CD4-positive, alpha-beta T cell treated with Interferon alpha-2 for 1 hour (primary cell): ENCODE data around the gene KIF18A.
"Not testable (repeated sequence)": the region's sequence is repeated elsewhere in the genome, so short reads cannot be mapped to it uniquely, and the experiment has no call there.

Experiments used
- DNase-seq, 2 donors: peaks; one replicate each; pipeline ENCODE4 v3.0.0-alpha.2; 2020 to 2022

The KIF18A gene

GRCh38 chr11:28106353-28107043 lies 1.5 kb downstream of the KIF18A start:
- DNase-seq = no peak

- DNase-seq = peak in 1 of 2 donors; percentile 17
These were observed 2.1 kb downstream of the KIF18A start for GRCh38 chr11:28105869-28106268.

GRCh38 chr11:28104984-28105383 lies 3.0 kb downstream of the KIF18A start:
- DNase-seq = no peak

GRCh38 chr11:28104425-28104824 lies 3.5 kb downstream of the KIF18A start:
- no peak for DNase-seq

GRCh38 chr11:28102300-28102699 lies 5.7 kb downstream of the KIF18A start:
- not testable (repeated sequence) for DNase-seq

- DNase-seq = no peak
These were observed 7.3 kb downstream of the KIF18A start for GRCh38 chr11:28100665-28101064.

- no peak for DNase-seq
These were observed 8.2 kb downstream of the KIF18A start for GRCh38 chr11:28099715-28100114.

- no peak for DNase-seq
These were observed 9.7 kb downstream of the KIF18A start for GRCh38 chr11:28098257-28098656.

GRCh38 chr11:28092786-28093185 lies 15.2 kb downstream of the KIF18A start:
- no peak for DNase-seq

GRCh38 chr11:28090052-28090749 lies 17.8 kb downstream of the KIF18A start:
- DNase-seq = no peak

GRCh38 chr11:28089378-28089777 lies 18.6 kb downstream of the KIF18A start:
- DNase-seq = no peak

- not testable (repeated sequence) for DNase-seq
These were observed 20.3 kb downstream of the KIF18A start for GRCh38 chr11:28087693-28088092.

- DNase-seq = not testable (repeated sequence)
These were observed 20.8 kb downstream of the KIF18A start for GRCh38 chr11:28087192-28087591.

- no peak for DNase-seq
These were observed 21.4 kb downstream of the KIF18A start for GRCh38 chr11:28086569-28086968.

- DNase-seq = no peak
These were observed 24.8 kb downstream of the KIF18A start for GRCh38 chr11:28083118-28083517.

GRCh38 chr11:28077521-28077920 lies 30.4 kb downstream of the KIF18A start:
- DNase-seq = no peak

- no peak for DNase-seq
These were observed 35.6 kb downstream of the KIF18A start for GRCh38 chr11:28072321-28072720.

GRCh38 chr11:28071305-28071704 lies 36.7 kb downstream of the KIF18A start:
- DNase-seq = no peak

- no peak for DNase-seq
These were observed 49.6 kb downstream of the KIF18A start for GRCh38 chr11:28058333-28058732.

- no peak for DNase-seq
These were observed 53.1 kb downstream of the KIF18A start for GRCh38 chr11:28054821-28055220.

GRCh38 chr11:28049338-28050216 lies 58.4 kb downstream of the KIF18A start:
- DNase-seq = no peak

- no peak for DNase-seq
These were observed 59.1 kb downstream of the KIF18A start for GRCh38 chr11:28048812-28049211.

- no peak for DNase-seq
These were observed 63.8 kb downstream of the KIF18A start for GRCh38 chr11:28043930-28044709.
